ENCODE results near the gene MLPH.

- TF ChIP-seq, protein P1, sequence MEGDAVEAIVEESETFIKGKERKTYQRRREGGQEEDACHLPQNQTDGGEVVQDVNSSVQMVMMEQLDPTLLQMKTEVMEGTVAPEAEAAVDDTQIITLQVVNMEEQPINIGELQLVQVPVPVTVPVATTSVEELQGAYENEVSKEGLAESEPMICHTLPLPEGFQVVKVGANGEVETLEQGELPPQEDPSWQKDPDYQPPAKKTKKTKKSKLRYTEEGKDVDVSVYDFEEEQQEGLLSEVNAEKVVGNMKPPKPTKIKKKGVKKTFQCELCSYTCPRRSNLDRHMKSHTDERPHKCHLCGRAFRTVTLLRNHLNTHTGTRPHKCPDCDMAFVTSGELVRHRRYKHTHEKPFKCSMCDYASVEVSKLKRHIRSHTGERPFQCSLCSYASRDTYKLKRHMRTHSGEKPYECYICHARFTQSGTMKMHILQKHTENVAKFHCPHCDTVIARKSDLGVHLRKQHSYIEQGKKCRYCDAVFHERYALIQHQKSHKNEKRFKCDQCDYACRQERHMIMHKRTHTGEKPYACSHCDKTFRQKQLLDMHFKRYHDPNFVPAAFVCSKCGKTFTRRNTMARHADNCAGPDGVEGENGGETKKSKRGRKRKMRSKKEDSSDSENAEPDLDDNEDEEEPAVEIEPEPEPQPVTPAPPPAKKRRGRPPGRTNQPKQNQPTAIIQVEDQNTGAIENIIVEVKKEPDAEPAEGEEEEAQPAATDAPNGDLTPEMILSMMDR (IDR thresholded peaks at IDR 0.05) = no peak
- no peak for TF ChIP-seq POLR2A (IDR thresholded peaks at IDR 0.05)
Observed at GRCh38 chr2:237581326-237581725, 94.3 kb downstream of the MLPH start.
